Activated CD8-positive, alpha-beta memory T cell treated with anti-CD3 and anti-CD28 coated beads, Interleukin-2, amount 50 U/mL, for 1 hour (primary cell): ENCODE results near the gene SRP9.
"Not testable (repeated sequence)": the region's sequence is repeated elsewhere in the genome, so short reads cannot be mapped to it uniquely, and the experiment has no call there.

Source experiments
- DNase-seq: peaks from one replicate; pipeline ENCODE4 v3.0.0-alpha.2; 2020; ENCODE audit errors: extremely low read depth

Gene SRP9

DNA sequence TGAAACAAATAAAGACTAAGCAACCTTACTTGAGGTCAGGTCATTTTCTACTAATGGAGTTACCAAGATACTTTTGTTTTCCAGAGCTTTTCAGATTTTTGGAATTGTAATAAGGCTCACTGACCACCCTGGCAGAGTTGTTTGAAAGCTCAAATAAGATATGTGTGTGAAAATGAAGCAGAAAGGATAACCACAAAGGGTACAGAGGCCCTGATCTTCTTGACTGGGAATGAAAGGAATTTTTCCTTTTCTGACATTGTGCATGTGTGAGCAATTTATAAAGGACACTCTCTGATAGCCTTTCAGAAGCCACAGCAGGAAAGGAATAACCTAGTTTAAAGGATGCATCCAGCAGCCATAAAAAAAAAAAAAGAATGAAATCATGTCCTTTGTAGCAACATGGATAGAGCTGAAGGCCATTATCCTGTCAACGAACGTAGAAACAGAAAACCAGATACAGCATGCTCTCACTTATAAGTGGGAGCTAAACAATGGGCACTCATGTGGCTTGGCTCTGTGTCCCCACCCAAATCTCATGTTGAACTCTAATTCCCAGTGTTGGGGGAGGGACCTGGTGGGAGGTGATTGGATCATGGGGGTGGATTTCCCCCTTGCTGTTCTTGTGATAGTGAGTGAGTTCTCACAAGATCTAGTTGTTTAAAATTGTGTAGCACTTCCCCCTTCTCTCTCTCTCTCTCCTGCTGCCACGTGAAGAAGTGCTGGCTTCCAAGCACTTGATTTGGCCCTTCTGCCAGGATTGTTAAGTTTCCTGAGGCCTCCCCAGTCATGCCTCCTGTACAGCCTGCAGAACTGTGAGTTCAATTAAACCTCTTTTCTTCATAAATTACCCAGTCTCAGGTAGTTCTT, 3.1 kb upstream of the SRP9 start:
- DNase-seq, result no peak

DNA sequence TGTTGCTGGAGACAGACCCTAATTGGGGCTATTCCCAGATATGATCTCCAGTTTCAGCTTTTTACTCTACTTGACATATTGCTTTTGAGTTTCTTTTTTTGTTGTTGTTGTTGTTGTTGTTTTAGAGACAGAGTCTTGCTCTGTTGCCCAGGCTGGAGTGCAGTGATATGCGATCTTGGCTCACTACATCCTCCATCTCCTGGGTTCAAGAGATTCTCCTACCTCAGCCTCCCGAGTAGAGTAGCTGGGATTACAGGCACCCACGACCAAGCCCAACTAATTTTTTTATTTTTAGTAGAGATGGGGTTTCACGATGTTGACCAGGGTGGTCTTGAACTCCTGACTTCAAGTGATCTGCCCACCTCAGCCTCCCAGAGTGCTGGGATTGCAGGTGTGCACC, 1.3 kb upstream of the SRP9 start:
- DNase-seq, result no peak

DNA sequence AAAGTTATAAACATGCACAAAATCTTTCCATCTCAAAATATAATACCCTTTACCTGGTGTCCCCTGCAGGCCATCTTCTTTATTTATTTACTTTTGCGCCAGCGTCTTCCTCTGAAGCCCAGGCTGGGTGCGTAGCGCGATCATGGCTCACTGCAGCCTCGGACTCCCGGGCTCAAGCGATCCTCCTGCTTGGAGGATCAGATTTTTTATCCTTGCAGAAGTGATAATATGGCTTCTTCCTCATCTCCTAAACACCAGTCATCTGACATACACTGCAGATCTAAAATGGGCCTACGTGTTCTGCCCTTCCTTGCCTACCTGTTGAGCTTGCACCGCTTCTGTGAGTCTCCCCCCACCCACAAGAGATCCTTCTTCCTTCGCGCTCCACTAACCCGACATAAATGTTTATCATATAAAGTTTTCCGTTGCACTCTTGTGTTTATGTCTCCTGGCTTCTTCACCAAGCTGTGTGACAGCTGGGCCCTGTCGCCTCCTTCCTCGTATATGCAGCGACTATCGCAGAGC, 506 bp upstream of the SRP9 start:
- DNase-seq, result no peak

DNA sequence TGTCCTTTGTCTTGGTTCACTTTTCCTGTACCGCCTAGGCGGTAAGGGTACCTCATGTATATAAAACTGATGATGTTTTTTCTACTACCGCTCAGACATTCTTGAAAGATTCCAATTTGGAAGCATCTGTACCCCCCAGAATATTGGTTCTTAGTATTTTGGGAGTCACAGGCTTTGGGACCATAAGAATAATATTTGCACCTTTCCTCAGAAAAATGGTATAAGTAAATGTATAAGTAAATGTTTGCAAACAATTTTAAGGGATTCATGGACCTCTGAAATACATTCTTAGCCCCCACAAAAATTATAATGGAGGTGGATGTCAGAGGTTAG, 677 bp downstream of the SRP9 start:
- DNase-seq, result no peak

DNA sequence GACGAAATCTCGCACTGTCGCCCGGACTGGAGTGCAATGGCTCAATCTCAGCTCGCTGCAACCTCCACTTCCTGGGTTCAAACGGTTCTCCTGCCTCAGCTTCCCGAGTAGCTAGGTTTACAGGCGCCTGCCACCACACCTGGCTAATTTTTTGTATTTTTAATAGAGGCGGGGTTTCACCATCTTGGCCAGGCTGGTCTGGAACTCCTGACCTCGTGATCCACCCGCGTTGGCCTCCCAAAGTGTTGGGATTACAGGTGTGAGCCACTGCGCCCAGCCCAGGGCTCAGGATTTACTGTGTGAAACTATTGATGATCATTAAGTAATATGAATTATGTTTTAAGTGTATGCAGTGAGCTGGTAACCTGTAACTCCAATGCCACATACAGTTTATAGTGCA, 1.5 kb downstream of the SRP9 start:
- not testable (repeated sequence) for DNase-seq

DNA sequence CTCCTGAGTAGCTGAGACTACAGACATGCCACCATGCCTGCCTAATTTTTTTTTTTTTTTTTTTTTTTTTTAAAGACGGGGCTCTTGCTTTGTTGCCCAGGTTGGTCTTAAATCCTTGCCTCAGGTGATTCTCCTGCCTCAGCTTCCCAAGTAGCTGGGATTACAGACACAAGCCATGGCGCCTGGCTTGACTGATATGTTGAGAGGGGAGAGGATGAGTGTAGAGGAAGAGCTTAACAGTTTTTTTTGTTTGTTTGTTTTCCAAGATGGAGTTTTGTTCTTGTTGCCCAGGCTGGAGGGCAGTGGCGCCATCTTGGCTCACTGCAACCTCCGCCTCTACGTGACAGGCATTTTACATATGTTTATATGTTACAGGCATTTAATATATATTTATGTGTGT, 2.5 kb downstream of the SRP9 start:
- DNase-seq, result no peak

DNA sequence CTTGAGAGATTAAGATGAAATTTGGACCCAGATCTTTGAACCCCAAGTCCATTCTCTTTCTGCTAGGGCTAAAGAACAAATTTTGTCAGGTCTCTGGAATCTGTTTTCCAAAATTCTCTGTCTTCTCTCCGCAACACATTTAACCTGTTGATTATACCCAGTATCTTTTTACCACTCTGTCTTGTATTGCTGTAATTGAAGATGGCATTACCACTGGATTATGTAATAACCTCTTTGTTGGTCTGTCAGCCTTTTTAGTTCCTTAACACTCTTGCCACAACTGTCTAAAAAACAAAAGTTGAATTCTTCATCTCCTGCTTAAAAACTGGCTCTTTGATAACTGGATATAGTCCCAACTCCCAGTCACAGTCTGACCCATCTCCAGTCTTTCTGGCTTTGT, 3.0 kb downstream of the SRP9 start:
- no peak for DNase-seq

DNA sequence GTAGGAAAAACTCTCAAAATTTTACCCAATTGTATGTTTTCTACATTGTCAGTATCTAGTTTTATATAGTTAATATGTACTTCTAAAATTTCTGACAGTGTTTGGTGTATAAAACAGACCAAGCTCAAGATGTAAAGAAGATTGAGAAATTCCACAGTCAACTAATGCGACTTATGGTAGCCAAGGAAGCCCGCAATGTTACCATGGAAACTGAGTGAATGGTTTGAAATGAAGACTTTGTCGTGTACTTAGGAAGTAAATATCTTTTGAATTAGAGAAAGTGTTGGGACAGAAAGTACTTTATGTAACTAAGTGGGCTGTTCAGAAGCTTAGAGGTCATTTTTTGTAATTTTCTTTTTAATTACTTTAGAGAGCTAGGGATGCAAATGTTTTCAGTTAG, 11.5 kb downstream of the SRP9 start:
- not testable (repeated sequence) for DNase-seq

DNA sequence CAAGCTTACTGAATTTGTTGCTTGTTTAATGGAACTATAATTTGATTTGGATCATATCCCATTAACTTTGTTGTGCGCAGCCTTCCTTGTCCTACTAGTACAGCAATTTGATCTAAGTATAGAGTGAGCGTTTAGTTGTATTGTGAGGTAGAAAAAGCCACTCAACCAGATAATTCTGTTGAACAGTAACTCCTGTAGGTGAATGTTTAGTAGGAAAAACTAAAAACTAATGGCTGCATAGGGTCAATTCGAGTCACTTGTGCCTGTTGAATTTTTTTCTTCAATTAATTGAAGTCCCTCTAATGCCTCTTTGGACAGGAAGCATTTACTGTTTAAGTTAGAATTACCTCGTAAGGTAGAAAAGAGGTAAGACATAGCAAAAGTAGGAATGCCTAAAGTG, 17.3 kb downstream of the SRP9 start:
- DNase-seq, result no peak

DNA sequence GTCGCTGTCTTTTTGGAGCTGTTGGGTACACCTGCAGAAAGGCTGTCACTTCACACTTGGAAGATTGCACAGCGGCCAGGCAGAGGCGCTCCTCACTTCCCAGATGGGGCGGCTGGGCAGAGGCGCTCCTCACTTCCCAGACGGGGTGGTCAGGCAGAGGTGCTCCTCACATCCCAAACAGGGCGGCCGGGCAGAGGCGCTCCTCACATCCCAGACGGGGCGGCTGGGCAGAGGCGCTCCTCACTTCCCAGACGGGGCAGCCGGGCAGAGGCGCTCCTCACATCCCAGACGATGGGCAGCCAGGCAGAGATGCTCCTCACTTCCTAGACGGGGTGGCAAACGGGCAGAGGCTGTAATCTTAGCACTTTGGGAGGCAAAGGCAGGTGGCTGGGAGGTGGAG, 18.5 kb downstream of the SRP9 start:
- DNase-seq, result not testable (repeated sequence)

DNA sequence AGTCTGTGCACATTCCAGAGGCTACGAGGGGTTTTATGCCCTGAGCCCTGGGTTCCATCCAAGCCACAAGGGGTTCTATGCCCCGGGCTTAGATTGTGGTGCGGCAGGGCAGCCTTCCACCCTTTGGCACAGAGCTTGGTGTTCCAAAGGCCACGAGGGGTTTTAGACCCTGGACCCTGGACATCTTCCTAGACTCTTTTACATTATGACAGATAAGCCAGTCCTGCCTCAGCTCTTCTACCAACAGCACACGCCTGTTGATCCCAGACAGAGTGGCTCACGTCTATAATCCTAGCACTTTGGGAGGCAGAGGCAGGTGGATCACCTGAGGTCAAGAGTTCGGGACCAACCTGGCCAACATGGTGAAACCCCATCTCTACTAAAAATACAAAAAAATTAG, 23.5 kb downstream of the SRP9 start:
- not testable (repeated sequence) for DNase-seq

DNA sequence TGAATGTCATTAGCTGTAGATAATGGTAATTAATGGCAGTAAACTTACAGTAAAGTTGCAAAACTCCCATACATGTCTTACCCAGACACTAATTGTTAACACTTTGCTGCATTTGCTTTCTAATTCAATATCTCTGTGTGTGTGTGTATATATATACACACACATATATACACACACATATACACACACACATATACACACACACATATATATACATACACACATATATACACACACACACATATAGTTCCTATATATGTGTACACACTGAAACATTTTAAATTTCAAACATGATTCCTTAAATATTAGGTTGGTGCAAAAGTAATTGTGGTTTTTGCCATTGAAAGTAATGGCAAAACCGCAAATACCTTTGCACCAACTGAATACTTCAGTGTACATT, 28.6 kb downstream of the SRP9 start:
- DNase-seq, result no peak

DNA sequence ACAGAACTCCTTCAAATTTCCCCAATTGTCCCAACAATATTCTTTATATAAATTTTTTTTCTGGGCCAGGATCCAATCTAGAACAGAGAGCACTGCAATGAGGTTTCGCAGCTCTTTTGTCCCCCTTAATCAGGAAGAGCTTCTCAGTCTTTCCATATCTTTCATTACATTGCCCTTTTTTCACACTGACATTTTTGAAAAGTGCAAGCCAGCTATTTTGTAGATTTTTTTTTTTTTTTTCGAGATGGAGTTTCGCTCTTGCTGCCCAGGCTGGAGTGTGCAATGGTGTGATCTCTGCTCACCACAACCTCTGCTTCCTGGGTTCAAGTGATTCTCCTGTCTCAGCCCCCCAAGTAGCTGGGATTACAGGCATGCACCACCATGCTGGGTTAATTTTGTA, 29.1 kb downstream of the SRP9 start:
- DNase-seq, result not testable (repeated sequence)

DNA sequence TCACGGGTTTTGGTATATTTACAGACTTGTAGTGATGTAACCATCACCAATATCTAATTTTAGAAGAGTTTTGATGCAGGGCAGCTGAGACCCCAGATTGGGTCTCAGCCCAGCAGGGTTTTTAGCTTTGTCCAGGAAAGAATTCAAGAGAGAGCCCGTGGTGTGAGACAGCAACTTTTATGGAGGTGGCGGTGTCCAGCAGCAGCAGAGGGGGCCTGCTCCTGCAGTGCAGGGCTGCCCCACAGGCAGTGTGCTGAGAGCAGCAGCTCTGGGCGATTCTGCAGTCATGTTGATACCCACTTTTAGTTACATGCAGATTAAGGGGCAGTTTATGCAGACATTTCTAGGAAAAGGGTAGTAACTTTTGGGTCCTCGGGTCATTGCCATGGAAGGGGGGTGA, 30.5 kb downstream of the SRP9 start:
- DNase-seq, result no peak

DNA sequence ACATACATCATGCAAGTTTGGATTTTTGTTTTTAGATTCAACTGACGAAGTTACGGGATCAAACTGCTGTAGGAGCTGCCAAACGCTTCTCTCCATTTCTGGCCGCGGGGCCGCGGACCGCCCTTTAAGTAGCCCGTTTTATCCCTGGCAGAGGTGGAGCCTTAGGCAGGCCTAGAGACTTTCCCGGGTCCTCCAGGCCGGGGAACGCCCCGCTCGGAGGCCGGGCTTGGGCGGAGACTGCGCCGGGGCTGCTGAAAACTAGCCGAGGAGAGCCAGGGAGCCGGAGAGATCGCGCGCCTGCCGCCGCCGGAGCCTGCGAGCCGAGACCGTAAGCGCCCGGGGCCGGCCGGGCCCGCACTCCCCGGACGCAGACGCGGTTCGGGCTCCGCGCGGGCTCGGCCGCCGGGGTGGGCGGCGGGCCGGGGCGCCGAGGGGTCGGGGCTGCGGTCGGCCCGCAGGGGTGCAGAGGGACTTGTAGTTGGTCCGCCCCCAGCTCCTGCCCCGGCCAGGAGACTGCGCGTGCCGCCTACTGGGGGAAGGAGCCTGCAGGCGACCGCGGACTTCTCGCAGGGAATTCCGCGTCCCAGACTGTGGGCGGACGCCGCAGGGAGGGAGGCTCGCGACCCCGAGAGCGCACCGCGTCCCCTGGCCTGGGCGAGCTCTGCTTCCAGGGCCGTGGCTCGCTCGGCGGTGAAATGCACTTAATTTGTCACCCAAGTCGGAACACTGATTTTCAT, 32.4 kb downstream of the SRP9 start, which contains the start of gene EPHX1:
Gene EPHX1 (plus strand): TSS at position 283 of the 737 bp plus-strand sequence. CDS start 18,606 bp downstream, outside the sequence.
- no peak for DNase-seq

DNA sequence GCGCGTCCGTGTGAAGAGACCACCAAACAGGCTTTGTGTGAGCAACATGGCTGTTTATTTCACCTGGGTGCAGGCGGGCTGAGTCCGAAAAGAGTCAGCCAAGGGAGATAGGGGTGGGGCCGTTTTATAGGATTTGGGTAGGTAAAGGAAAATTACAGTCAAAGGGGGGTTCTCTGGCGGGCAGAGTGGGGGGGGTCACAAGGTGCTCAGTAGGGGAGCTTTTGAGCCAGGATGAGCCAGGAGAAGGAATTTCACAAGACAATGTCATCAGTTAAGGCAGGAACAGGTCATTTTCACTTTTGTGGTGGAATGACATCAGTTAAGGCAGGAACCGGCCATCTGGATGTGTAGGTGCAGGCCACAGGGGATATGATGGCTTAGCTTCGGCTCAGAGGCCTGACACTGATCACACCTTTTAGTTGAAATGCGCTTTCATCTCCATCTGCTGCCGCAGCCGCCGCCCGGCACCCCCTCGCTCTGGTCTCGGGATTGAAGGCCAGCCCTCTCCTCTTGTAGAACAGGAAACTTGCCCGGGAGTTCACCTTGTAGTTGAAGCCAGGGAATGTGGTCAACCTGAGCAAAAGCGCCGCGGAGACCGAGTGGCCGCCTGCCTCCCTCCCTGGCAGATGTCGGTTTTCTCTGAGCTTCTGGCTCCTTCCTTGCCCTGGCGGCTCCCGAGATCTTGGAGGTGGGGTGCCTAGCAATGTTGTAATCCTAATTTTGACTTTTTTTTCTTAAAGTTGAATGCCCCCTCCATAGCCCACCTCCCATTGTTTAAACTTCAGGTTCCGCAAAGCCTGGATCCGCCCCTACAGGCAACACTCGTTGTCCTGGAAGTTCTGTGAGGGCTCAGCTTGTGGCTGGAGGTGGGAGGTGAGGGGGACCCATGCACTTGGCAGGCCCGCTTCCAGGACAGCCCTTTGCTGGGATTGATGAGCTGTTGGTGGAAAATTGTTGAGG, 33.2 kb downstream of the SRP9 start:
- not testable (repeated sequence) for DNase-seq

DNA sequence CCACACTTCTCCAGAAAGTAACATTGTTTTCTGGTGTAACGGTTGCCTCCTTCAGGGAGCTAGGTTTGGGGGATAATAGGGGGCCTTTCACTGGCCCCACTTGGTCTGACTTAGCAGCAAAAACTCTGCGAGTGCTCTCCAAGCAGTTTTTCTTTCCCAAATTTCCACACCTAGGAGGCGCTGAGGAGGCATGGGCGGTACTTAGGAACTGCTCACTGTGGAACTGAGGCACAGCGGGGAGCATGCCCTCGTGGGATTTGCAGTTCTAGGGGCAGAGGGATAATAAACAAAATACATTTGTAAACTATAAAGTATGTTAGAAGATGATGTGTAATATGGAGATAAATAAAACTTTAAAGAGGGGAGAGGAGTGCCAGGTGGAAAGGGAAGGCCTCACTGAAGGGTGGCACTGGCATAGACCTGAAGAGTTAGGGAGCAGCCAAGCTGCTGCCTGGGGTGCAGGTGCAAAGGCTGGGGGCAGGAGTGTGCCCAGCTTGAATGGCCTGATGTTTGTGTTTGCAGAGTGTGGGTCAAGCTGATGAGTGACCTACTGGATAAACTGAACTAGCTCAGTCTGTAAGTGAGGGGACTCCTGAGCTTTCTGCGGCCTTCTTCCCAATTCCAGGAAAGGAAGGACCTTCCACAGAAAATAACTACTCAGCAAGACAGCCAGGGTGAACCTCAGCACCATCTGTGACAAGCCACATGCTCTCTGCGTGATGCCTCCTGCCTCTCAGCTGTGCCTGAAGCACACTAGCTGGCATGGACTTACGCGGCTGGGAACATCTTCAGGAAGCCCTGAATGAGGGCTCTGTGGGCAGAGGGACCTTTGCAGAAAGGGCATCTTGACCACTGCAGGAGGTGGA, 34.2 kb downstream of the SRP9 start:
- DNase-seq, result no peak

DNA sequence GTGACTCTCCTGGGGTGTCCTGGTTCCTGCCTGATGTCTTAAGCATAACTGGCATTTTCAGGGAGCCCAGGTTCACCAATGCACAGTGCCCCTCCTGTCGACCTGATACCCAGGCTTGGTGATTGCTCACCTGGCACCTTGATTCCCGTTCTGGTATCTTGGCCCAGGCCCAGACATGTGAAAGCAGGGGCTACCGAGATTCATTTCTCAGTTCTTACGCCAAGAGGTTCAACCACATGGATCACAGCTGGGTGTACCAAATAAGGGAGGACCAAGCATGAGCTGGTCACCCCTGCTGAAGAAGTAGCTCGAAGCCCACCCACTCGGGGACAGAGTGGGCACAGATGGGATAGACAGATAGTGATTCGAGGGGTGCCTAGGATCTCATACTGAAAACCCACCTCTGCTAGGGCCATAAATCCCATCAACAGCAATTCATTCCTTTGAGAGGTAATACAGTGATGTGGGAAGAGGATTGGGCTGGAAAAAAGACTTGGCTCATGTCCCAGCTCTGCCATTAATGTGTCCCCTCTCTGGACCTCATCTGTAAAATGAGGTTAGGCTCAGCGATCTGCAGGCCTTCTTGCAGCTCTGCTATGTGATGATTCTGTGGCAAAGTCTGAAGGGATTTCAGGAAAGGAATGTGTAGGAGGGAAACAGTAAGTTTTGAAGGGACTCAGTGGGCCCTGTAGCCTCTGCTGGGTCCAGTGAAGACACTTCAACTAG, 35.0 kb downstream of the SRP9 start:
- DNase-seq, result no peak

DNA sequence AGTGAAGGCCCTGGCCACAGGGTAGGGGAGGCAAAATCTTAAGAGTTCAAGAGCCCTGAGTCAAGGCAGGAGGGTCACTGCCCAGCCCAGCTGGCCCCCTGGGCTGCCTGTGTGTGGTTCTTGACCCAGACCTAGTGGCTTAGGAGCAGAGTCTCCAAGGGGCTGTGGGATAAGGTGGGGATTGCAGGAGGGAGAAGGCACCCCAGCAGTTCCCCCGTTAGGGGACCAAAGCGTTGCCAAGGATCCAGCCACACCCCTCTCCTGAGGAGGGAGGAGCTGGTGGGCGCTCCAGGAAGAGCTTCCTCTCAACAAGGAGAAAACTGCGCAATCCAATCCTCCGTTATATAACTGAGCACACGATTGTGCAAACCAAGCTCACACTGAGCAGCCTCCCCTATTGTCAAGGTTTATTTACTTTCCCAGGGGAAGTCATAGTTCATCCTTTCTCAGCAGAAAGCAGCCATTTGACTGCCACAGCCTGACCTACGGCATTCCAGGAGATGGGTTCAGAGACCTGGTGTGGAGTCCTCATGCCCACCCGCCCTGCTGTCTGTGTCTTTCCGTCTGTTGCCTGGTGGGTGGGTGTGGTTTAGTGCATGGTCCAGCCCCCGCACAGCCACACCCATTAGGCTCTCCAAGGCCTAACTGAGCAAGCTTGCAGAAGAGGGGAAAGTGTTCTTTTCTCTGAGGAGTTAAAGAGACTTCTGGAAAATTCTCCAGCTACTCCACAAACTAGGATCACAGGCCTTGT, 35.8 kb downstream of the SRP9 start:
- no peak for DNase-seq
